Measurements from ENCODE around the gene SMARCD1. TPM values are rescaled to one million over a fixed set of nuclear protein-coding genes. Genes with fewer than 3 reads are reported as not detected.

The SMARCD1 gene
- total RNA-seq, 6 experiments from 2014 or later, result 37.6 to 59.1 (median 44.2) TPM

DNA sequence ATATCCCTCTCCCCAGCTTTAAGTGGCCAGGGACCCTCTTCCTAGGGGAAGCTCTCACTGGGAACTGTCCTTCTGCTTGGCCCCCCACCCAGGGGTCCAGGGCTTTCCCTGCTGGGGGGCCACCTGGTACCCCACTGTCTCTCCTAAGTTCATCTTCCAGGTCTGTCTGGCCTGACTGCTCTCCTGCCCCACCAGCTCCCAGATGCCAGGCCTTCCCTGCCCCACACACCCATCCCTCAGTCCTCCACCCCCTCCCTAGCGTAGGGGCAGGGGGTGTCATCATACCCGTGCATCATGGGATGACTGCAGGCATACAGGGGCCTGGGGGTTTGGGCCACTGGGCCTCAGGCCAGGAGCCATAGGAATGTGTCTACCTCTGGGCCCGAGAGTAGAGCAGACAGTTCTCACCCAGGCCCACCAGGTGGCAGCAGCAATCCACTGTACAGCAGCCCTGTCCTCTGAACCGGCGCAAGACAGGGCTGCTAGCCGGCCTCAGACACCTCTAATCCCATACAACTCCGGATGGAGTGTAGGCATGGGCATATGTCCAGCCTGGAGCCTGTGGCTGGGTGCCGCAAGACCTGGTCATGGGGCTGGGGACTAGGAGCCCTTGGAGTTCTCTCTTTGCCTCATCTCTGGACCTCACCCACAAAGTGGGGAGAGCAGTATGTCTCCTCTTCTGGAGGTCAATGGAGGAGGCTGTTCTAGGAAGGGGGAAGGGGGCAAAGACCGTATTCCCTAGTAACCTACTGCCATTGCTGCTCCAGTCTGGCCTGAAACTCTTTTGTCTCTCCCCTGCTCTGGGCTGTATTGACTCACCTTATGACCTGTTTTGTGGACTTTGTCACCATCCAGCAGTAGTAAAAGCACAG, 10.0 kb upstream of the SMARCD1 start:
- DNase-seq, result peak; percentile 81
- no peaks in the 10 kb centered on the region for H3K9me3 Mint-ChIP-seq
- no peaks in the 10 kb centered on the region for H3K36me3 Mint-ChIP-seq (ENCODE audit: low read depth)
- peaks cover 14% of the 10 kb centered on the region for H3K27me3 Mint-ChIP-seq (ENCODE audit: insufficient read depth)
- H3K4me1 Mint-ChIP-seq (ENCODE audit: low read depth), result peaks cover 19% of the 10 kb centered on the region
- H3K4me3 Mint-ChIP-seq, result no peak overlapping the region
- TF ChIP-seq, protein P1, sequence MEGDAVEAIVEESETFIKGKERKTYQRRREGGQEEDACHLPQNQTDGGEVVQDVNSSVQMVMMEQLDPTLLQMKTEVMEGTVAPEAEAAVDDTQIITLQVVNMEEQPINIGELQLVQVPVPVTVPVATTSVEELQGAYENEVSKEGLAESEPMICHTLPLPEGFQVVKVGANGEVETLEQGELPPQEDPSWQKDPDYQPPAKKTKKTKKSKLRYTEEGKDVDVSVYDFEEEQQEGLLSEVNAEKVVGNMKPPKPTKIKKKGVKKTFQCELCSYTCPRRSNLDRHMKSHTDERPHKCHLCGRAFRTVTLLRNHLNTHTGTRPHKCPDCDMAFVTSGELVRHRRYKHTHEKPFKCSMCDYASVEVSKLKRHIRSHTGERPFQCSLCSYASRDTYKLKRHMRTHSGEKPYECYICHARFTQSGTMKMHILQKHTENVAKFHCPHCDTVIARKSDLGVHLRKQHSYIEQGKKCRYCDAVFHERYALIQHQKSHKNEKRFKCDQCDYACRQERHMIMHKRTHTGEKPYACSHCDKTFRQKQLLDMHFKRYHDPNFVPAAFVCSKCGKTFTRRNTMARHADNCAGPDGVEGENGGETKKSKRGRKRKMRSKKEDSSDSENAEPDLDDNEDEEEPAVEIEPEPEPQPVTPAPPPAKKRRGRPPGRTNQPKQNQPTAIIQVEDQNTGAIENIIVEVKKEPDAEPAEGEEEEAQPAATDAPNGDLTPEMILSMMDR (IDR thresholded peaks at IDR 0.05), result peak; percentile 97
- H3K27ac Mint-ChIP-seq, result no peak overlapping the region

DNA sequence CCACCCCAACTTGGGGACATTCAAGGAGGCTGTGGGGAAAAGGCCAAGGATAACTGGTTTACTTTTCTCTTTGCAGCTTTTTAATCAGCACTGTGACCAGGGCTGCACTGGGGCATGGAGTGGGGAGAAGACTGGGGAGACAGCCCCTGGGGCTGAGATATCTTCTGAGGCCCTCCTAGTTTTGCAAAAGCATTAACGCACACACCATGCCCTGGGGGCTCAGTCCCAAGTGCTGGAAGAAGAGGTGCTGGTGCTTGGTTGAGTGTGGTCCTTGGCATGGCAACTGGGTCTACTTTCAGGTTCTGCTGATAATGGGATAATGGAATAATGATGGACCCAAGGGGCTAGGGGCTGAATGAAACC, 9.4 kb upstream of the SMARCD1 start:
- Mint-ChIP-seq H3K27me3 (ENCODE audit: insufficient read depth) (peaks cover 14% of the 10 kb centered on the region), H3K36me3 (ENCODE audit: low read depth) (no peaks in the 10 kb centered on the region), H3K27ac (no peak overlapping the region), H3K9me3 (no peaks in the 10 kb centered on the region), H3K4me3 (no peak overlapping the region), H3K4me1 (ENCODE audit: low read depth) (peaks cover 13% of the 10 kb centered on the region)
- DNase-seq, result no peak
- TF ChIP-seq, protein P1 (IDR thresholded peaks at IDR 0.05), result no peak

DNA sequence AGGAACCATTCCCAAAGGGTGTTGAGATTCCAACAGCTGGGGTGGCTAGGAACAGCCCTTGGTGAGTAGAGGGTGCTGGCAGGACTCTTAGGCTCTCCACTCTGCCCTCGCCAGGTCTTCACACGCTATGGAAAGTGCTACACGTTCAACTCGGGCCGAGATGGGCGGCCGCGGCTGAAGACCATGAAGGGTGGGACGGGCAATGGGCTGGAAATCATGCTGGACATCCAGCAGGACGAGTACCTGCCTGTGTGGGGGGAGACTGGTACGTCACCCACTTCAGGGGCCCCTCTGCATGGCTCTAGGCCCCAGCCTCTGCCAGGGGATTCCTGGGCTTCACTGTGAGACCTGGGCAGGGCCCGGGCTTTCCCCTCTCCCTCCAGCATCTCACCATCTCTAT, 8.0 kb upstream of the SMARCD1 start:
- Mint-ChIP-seq H3K27ac (no peak overlapping the region), H3K27me3 (ENCODE audit: insufficient read depth) (peaks cover 14% of the 10 kb centered on the region), H3K4me3 (no peak overlapping the region), H3K9me3 (no peaks in the 10 kb centered on the region), H3K4me1 (ENCODE audit: low read depth) (peaks cover 10% of the 10 kb centered on the region; the same call in 1 of the 2 replicates), H3K36me3 (ENCODE audit: low read depth) (no peaks in the 10 kb centered on the region)
- TF ChIP-seq, protein P1 (IDR thresholded peaks at IDR 0.05), result no peak
- DNase-seq, result no peak

DNA sequence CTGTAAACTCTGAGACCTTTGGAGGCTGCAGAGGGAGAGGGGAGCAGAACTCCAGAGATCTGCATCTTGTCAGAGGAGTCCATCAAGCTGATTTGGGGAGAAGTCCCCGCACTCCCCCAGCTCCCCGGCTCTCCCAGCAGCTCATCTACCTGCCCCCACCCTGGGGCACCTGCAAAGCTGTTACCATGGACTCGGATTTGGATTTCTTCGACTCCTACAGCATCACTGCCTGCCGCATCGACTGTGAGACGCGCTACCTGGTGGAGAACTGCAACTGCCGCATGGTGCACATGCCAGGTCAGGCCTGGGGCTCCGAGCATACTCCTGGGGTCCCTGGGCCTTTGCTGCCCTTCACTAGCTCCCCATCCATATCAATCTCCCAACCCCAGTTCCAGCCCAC, 6.9 kb upstream of the SMARCD1 start:
- H3K4me3 Mint-ChIP-seq, result no peak overlapping the region
- peaks cover 14% of the 10 kb centered on the region for H3K27me3 Mint-ChIP-seq (ENCODE audit: insufficient read depth)
- peaks cover 11% of the 10 kb centered on the region for H3K4me1 Mint-ChIP-seq (ENCODE audit: low read depth)
- no peak for DNase-seq
- no peaks in the 10 kb centered on the region for H3K9me3 Mint-ChIP-seq
- no peak overlapping the region for H3K27ac Mint-ChIP-seq
- TF ChIP-seq, protein P1 (IDR thresholded peaks at IDR 0.05), result no peak
- no peaks in the 10 kb centered on the region for H3K36me3 Mint-ChIP-seq (ENCODE audit: low read depth)

DNA sequence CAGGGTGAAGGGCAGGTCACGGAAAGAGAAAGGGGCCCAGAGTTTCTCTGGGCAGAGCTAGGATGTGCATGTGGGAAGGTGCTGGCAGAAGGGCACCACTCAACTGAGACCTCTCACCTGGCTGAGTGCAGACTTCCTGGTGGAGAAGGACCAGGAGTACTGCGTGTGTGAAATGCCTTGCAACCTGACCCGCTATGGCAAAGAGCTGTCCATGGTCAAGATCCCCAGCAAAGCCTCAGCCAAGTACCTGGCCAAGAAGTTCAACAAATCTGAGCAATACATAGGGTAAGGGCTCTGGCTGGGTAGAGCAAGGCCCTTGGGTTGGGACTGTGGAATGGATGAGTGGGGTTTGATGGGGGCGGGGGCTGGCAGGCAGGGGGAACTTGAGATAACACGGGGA, 5.4 kb upstream of the SMARCD1 start:
- Mint-ChIP-seq H3K27me3 (ENCODE audit: insufficient read depth) (peaks cover 12% of the 10 kb centered on the region), H3K27ac (no peak overlapping the region), H3K4me1 (ENCODE audit: low read depth) (peaks cover 17% of the 10 kb centered on the region), H3K9me3 (no peaks in the 10 kb centered on the region), H3K4me3 (no peak overlapping the region), H3K36me3 (ENCODE audit: low read depth) (no peaks in the 10 kb centered on the region)
- TF ChIP-seq, protein P1 (IDR thresholded peaks at IDR 0.05), result no peak
- DNase-seq, result no peak
